ENCODE measurements around the gene SRSF8.

DNA sequence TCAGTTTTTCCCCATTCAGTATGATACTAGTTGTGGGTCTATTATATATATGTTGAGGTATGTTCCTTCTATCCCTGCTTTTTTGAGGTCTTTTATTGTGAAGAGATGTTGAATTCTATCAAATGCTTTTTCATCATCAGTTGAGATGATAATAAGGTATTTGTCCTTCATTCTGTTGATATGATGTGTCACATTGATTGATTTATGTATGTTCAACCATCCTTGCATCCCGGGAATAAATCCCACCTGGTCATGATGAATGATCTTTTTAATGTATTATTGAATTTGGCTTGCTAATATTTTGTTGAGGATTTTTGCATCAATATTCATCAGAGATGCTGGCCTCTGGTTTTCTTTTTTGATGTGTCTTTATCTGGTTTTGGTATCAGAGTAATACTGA, 48.9 kb downstream of the SRSF8 start:
- TF ChIP-seq, protein P1, sequence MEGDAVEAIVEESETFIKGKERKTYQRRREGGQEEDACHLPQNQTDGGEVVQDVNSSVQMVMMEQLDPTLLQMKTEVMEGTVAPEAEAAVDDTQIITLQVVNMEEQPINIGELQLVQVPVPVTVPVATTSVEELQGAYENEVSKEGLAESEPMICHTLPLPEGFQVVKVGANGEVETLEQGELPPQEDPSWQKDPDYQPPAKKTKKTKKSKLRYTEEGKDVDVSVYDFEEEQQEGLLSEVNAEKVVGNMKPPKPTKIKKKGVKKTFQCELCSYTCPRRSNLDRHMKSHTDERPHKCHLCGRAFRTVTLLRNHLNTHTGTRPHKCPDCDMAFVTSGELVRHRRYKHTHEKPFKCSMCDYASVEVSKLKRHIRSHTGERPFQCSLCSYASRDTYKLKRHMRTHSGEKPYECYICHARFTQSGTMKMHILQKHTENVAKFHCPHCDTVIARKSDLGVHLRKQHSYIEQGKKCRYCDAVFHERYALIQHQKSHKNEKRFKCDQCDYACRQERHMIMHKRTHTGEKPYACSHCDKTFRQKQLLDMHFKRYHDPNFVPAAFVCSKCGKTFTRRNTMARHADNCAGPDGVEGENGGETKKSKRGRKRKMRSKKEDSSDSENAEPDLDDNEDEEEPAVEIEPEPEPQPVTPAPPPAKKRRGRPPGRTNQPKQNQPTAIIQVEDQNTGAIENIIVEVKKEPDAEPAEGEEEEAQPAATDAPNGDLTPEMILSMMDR (conservative IDR thresholded peaks at IDR 0.05 in 1 of 2, IDR thresholded peaks at IDR 0.05 in 1 of 2; ENCODE audit: low read depth in 1 of 2, low read length in 2 of 2) = no peak
- TF ChIP-seq EZH2 (IDR thresholded peaks at IDR 0.05; ENCODE audit: low read length, missing control alignments) = no peak
